ENCODE measurements around the gene ITGAX.

ITGAX gene

GRCh38 chr16:31363721-31364120 is 8.7 kb downstream of the ITGAX start:
- in situ Hi-C loops (cut with MboI; ENCODE audit: low sequenced_read_pairs, unreplicated experiment): loop anchor here (25.0 kb wide), 1 partner anchor 176 kb away; the partner anchor contains the start of gene FUS
- TF ChIP-seq CTCF (IDR thresholded peaks at IDR 0.05; ENCODE audit: borderline replicate concordance, control extremely low read depth, extremely low read depth, insufficient read depth, missing control alignments): no peak
- DNase-seq (ENCODE audit: low spot score): no peak

GRCh38 chr16:31364421-31364820 is 9.4 kb downstream of the ITGAX start:
- in situ Hi-C loops (cut with MboI; ENCODE audit: low sequenced_read_pairs, unreplicated experiment): loop anchor here (25.0 kb wide), 1 partner anchor 177 kb away; the partner anchor contains the start of gene FUS
- DNase-seq (ENCODE audit: low spot score): no peak
- TF ChIP-seq CTCF (IDR thresholded peaks at IDR 0.05; ENCODE audit: borderline replicate concordance, control extremely low read depth, extremely low read depth, insufficient read depth, missing control alignments): no peak

DNA sequence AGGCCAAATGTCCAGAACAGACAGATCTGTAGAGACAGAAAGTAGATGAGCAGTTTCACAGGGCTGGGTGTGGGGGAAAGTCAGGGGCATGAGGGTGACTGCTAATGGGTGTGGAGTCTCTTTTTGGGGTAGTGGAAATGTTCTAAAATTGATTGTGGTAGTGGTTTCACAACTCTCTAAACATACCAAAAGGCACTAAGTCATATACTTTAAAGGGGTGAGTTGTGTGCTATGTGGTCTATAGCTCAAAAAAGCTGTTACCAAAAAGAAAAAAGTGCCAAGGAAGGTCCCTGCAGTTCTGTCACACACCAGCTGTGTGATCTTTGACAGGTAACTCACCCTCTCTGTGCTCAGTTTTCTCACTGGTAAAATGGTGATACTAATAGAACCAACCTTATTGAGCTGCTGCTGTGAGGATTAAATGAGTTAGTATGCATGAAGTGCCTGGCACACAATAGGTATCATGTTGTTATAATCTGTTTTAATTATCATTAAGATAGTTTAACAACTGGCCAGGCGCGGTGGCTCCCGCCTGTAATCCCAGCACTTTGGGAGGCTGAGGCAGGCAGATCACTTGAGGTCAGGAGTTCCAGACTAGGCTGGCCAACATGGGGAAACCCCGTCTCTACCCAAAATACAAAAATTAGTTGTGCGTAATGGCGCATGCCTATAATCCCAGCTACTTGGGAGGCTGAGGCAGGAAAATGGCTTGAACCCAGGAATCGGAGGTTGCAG is 10.3 kb downstream of the ITGAX start:
- no peak for TF ChIP-seq CTCF (IDR thresholded peaks at IDR 0.05; ENCODE audit: borderline replicate concordance, control extremely low read depth, extremely low read depth, insufficient read depth, missing control alignments)
- peak; percentile 67 for DNase-seq (ENCODE audit: low spot score)
- in situ Hi-C loops (cut with MboI; ENCODE audit: low sequenced_read_pairs, unreplicated experiment): loop anchor here (25.0 kb wide), 1 partner anchor 178 kb away; the partner anchor contains the start of gene FUS

GRCh38 chr16:31367853-31368252 is 12.9 kb downstream of the ITGAX start:
- no peak for DNase-seq (ENCODE audit: low spot score)
- in situ Hi-C loops (cut with MboI; ENCODE audit: low sequenced_read_pairs, unreplicated experiment): loop anchor here (25.0 kb wide), 1 partner anchor 181 kb away; the partner anchor contains the start of gene FUS
- no peak for TF ChIP-seq CTCF (IDR thresholded peaks at IDR 0.05; ENCODE audit: borderline replicate concordance, control extremely low read depth, extremely low read depth, insufficient read depth, missing control alignments)

DNA sequence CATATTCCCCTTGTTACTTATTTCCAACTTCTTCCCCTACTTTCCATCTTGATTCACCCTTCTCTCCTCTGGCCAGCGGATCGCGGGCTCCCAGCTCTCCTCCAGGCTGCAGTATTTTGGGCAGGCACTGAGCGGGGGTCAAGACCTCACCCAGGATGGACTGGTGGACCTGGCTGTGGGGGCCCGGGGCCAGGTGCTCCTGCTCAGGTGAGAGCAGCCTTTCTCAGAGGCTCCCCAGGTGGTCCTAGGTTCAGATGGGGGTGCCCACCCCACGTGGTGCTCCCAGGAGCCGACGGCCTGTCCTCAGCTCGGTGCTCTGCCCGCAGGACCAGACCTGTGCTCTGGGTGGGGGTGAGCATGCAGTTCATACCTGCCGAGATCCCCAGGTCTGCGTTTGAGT is 16.0 kb downstream of the ITGAX start:
- in situ Hi-C loops (cut with MboI; ENCODE audit: low sequenced_read_pairs, unreplicated experiment): loop anchor here (25.0 kb wide), 1 partner anchor 184 kb away; the partner anchor contains the start of gene FUS
- TF ChIP-seq CTCF (IDR thresholded peaks at IDR 0.05; ENCODE audit: borderline replicate concordance, control extremely low read depth, extremely low read depth, insufficient read depth, missing control alignments): no peak
- DNase-seq (ENCODE audit: low spot score): no peak

DNA sequence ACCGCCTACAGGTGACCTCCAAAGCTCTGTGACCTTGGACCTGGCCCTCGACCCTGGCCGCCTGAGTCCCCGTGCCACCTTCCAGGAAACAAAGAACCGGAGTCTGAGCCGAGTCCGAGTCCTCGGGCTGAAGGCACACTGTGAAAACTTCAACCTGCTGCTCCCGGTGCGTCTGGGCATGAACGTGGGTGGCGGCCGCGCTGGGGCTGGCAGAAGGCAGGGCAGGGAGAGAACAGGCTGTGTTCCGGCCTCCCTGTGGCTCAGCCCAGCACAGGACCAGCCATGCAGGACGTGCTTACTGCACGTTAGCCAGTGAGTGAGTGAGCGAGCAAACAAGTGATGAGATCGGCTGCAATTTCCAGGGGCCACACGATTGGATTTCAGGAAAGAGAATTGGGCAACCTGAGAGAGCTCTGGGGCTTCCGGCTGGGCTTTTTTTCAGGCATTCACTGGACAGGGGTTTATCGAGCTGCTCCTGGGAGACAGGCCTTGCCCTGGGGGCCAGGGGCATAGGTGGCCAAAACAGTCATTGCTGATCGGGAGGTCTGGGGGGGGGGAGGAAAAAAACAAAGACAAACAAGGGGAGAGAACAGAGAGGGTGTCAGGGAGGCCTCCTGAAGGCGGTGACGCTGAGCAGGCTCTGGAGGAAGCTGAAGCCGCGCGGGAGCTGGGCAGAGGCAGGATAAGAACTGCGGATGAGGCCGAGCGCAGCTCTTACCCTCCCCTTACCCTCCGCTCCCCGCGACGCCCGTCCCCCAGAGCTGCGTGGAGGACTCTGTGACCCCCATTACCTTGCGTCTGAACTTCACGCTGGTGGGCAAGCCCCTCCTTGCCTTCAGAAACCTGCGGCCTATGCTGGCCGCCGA is 16.9 kb downstream of the ITGAX start:
- DNase-seq (ENCODE audit: low spot score): no peak
- TF ChIP-seq CTCF (IDR thresholded peaks at IDR 0.05; ENCODE audit: borderline replicate concordance, control extremely low read depth, extremely low read depth, insufficient read depth, missing control alignments): no peak
- in situ Hi-C loops (cut with MboI; ENCODE audit: low sequenced_read_pairs, unreplicated experiment): loop anchor here (25.0 kb wide), 1 partner anchor 185 kb away; the partner anchor contains the start of gene FUS

All from GM13976 (cell line).